B cell (primary cell): Measurements from ENCODE around the gene KCNAB3.

Experiments used
- CTCF ChIP-seq: fragments of 200-600 bp; IDR thresholded peaks from one replicate; pipeline ENCODE4 v1.8.0; 2022; ENCODE audit warnings: antibody characterized with exemption, mild to moderate bottlenecking
- EZH2 ChIP-seq: IDR thresholded peaks from 2 replicates; pipeline ENCODE4 v1.6.1; 2012; ENCODE audit warnings: borderline replicate concordance, low read depth, mild to moderate bottlenecking, moderate library complexity, low read length; ENCODE audit not compliant: insufficient read depth, poor library complexity, severe bottlenecking

- TF ChIP-seq CTCF (no peak), EZH2 (no peak)
Measured at GRCh38 chr17:7955414-7956227, 26.0 kb upstream of the KCNAB3 start.
